ENCODE measurements around the gene CD163. TPM values are rescaled to one million over a fixed set of nuclear protein-coding genes. Genes with fewer than 3 reads are reported as not detected.

CD163 gene
- total and polyA plus RNA-seq, 9 donors = 15.2 to 203 (median 58.2) TPM

GRCh38 chr12:7498809-7499208, 4.8 kb downstream of the CD163 start:
- 8 to 9% (median 8%) methylated on average over 4 of the region's 4 CpGs for WGBS, 3 donors
- Histone ChIP-seq H3K27me3 (no peaks in the 10 kb centered on the region), H3K9me3 (no peaks in the 10 kb centered on the region), H3K4me3 (no peak overlapping the region), H3K4me1 (ENCODE audit: insufficient read depth) (no peaks in the 10 kb centered on the region), H3K27ac (no peak overlapping the region), H3K36me3 (no peaks in the 10 kb centered on the region)
- no peak for DNase-seq
- intact Hi-C loops (cut with DNase I) = no loop called here
- TF ChIP-seq, protein P1, sequence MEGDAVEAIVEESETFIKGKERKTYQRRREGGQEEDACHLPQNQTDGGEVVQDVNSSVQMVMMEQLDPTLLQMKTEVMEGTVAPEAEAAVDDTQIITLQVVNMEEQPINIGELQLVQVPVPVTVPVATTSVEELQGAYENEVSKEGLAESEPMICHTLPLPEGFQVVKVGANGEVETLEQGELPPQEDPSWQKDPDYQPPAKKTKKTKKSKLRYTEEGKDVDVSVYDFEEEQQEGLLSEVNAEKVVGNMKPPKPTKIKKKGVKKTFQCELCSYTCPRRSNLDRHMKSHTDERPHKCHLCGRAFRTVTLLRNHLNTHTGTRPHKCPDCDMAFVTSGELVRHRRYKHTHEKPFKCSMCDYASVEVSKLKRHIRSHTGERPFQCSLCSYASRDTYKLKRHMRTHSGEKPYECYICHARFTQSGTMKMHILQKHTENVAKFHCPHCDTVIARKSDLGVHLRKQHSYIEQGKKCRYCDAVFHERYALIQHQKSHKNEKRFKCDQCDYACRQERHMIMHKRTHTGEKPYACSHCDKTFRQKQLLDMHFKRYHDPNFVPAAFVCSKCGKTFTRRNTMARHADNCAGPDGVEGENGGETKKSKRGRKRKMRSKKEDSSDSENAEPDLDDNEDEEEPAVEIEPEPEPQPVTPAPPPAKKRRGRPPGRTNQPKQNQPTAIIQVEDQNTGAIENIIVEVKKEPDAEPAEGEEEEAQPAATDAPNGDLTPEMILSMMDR (IDR thresholded peaks at IDR 0.05) = no peak
- TF ChIP-seq EP300 (IDR thresholded peaks at IDR 0.05) = no peak
- TF ChIP-seq POLR2A (IDR thresholded peaks at IDR 0.05) = no peak

- Histone ChIP-seq H3K36me3 (no peaks in the 10 kb centered on the region), H3K9me3 (no peaks in the 10 kb centered on the region), H3K27me3 (no peaks in the 10 kb centered on the region), H3K27ac (no peak overlapping the region), H3K4me3 (no peak overlapping the region), H3K4me1 (ENCODE audit: insufficient read depth) (no peaks in the 10 kb centered on the region)
- intact Hi-C loops (cut with DNase I) = no loop called here
- WGBS, 3 donors = 31 to 55% (median 40%) methylated on average over 3 of the region's 3 CpGs
- DNase-seq = no peak
- TF ChIP-seq EP300 (IDR thresholded peaks at IDR 0.05) (no peak), POLR2A (IDR thresholded peaks at IDR 0.05) (no peak)
- TF ChIP-seq, protein P1 (IDR thresholded peaks at IDR 0.05) = no peak
These were observed 5.9 kb downstream of the CD163 start for GRCh38 chr12:7497661-7498060.

GRCh38 chr12:7496451-7496850, 7.1 kb downstream of the CD163 start:
- no peaks in the 10 kb centered on the region for H3K27me3 ChIP-seq
- TF ChIP-seq EP300 (IDR thresholded peaks at IDR 0.05) = no peak
- TF ChIP-seq POLR2A (IDR thresholded peaks at IDR 0.05) = no peak
- TF ChIP-seq, protein P1 (IDR thresholded peaks at IDR 0.05) = no peak
- H3K27ac ChIP-seq = no peak overlapping the region
- intact Hi-C loops (cut with DNase I) = no loop called here
- H3K4me1 ChIP-seq (ENCODE audit: insufficient read depth) = no peaks in the 10 kb centered on the region
- no peak overlapping the region for H3K4me3 ChIP-seq
- no peak for DNase-seq
- WGBS, 3 donors = 72 to 84% (median 72%) methylated on average over 4 of the region's 4 CpGs
- no peaks in the 10 kb centered on the region for H3K36me3 ChIP-seq
- no peaks in the 10 kb centered on the region for H3K9me3 ChIP-seq

GRCh38 chr12:7495136-7495535, 8.4 kb downstream of the CD163 start:
- intact Hi-C loops (cut with DNase I) = no loop called here
- Histone ChIP-seq H3K36me3 (no peaks in the 10 kb centered on the region), H3K4me1 (ENCODE audit: insufficient read depth) (no peaks in the 10 kb centered on the region), H3K4me3 (no peak overlapping the region), H3K27me3 (no peaks in the 10 kb centered on the region), H3K9me3 (no peaks in the 10 kb centered on the region), H3K27ac (no peak overlapping the region)
- WGBS, 3 donors = 87 to 89% (median 88%) methylated on average over 3 of the region's 3 CpGs
- DNase-seq = no peak
- TF ChIP-seq POLR2A (IDR thresholded peaks at IDR 0.05) (no peak), EP300 (IDR thresholded peaks at IDR 0.05) (no peak)
- TF ChIP-seq, protein P1 (IDR thresholded peaks at IDR 0.05) = no peak

Measured in ovary (tissue), 9 donors.